ENCODE measurements around the gene AGAP2.
"Not testable (repeated sequence)": the region's sequence is repeated elsewhere in the genome, so short reads cannot be mapped to it uniquely, and the experiment has no call there.

Gene AGAP2

GRCh38 chr12:57721846-57722608 is 16.5 kb downstream of the AGAP2 start:
- not testable (repeated sequence) for DNase-seq

GRCh38 chr12:57720606-57721595 is 17.6 kb downstream of the AGAP2 start:
- no peak for DNase-seq

- no peak for DNase-seq
Measured at GRCh38 chr12:57719777-57720605, 18.6 kb downstream of the AGAP2 start.

GRCh38 chr12:57718641-57719528 is 19.7 kb downstream of the AGAP2 start:
- no peak for DNase-seq

GRCh38 chr12:57717846-57718640 is 20.5 kb downstream of the AGAP2 start:
- DNase-seq = no peak

GRCh38 chr12:57717131-57717530 is 21.4 kb downstream of the AGAP2 start:
- no peak for DNase-seq

- no peak for DNase-seq
Measured at GRCh38 chr12:57716305-57716704, 22.2 kb downstream of the AGAP2 start.

- no peak for DNase-seq
Measured at GRCh38 chr12:57715786-57716185, 22.8 kb downstream of the AGAP2 start.

- peak in 1 of 3 experiments; percentile 63 for DNase-seq
Measured at GRCh38 chr12:57715036-57715748, 23.4 kb downstream of the AGAP2 start.

GRCh38 chr12:57713209-57713608 is 25.3 kb downstream of the AGAP2 start:
- DNase-seq = no peak

- no peak for DNase-seq
Measured at GRCh38 chr12:57712701-57713100, 25.8 kb downstream of the AGAP2 start.

- DNase-seq = no peak
Measured at GRCh38 chr12:57708296-57708695, 30.2 kb downstream of the AGAP2 start.

- no peak for DNase-seq
Measured at GRCh38 chr12:57707250-57707649, 31.3 kb downstream of the AGAP2 start.

GRCh38 chr12:57700317-57700716 is 38.2 kb downstream of the AGAP2 start:
- DNase-seq = no peak

GRCh38 chr12:57698414-57698813 is 40.1 kb downstream of the AGAP2 start:
- DNase-seq = no peak

- DNase-seq = no peak
Measured at GRCh38 chr12:57697076-57697475, 41.5 kb downstream of the AGAP2 start.

GRCh38 chr12:57695770-57696432 is 42.6 kb downstream of the AGAP2 start:
- no peak for DNase-seq

- peak; percentile 59 to 73 (median 70) for DNase-seq
Measured at GRCh38 chr12:57694459-57695019, 44.0 kb downstream of the AGAP2 start.

Measured in NCI-H1417 (cell line).